Measurements from ENCODE around the gene CNTF.

DNA sequence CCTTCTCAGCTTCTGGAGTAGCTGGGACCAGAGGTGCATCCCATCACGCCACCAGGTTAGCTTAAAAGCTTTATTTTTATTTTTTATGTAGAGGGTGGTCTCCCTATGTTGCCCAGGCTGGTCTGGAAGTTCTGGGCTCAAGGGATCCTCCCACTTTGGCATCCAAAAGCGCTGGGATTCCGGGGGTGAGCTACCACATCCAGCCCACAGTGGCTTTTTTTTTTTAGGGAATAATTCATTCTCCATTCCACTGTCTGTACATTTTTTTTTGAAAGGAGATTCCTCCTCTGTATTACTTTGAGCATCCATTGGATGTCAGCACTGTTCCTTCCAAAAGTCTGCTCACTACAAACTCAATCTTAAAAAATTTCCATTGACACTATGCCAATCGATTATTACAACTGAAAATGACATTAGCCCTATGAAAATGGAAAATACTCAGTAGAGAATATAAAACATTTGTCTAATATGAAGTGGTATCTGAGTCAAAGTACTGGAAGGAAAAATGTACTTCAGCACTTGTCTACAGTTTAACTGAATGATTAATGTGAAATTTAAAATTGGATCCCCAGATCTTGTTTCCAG lies 45.5 kb upstream of the CNTF start:
- no peak for TF ChIP-seq NFE2L1 (CRISPR knock-in tag; IDR thresholded peaks at IDR 0.05)
- TF ChIP-seq, protein P1, sequence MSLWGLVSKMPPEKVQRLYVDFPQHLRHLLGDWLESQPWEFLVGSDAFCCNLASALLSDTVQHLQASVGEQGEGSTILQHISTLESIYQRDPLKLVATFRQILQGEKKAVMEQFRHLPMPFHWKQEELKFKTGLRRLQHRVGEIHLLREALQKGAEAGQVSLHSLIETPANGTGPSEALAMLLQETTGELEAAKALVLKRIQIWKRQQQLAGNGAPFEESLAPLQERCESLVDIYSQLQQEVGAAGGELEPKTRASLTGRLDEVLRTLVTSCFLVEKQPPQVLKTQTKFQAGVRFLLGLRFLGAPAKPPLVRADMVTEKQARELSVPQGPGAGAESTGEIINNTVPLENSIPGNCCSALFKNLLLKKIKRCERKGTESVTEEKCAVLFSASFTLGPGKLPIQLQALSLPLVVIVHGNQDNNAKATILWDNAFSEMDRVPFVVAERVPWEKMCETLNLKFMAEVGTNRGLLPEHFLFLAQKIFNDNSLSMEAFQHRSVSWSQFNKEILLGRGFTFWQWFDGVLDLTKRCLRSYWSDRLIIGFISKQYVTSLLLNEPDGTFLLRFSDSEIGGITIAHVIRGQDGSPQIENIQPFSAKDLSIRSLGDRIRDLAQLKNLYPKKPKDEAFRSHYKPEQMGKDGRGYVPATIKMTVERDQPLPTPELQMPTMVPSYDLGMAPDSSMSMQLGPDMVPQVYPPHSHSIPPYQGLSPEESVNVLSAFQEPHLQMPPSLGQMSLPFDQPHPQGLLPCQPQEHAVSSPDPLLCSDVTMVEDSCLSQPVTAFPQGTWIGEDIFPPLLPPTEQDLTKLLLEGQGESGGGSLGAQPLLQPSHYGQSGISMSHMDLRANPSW (CRISPR knock-in tag; conservative IDR thresholded peaks at IDR 0.05; ENCODE audit: low read depth), result no peak
